Epithelial cell of proximal tubule (primary cell): ENCODE data around the gene BPIFA3. TPM values are rescaled to one million over a fixed set of nuclear protein-coding genes. Genes with fewer than 3 reads are reported as not detected.

Source experiments
- DNase-seq: peaks from one replicate; pipeline ENCODE4 v3.0.0-alpha.2; 2011; ENCODE audit warnings: low read depth
- H3K4me3 ChIP-seq: 2 replicates; pipeline ENCODE4 v1.5.1; 2011; ENCODE audit warnings: low read depth, mild to moderate bottlenecking, low read length
- total RNA-seq: library from RNA; depleted of rRNA; stranded (reverse); fragments of >200 nt; gene quantifications from 2 replicates; pipeline ENCODE4 v1.2.3, GENCODE V29; 2015
- TF ChIP-seq, protein P1 (sequence below): conservative IDR thresholded peaks from 2 replicates; pipeline ENCODE4 v1.5.1; 2012; ENCODE audit warnings: low read depth, mild to moderate bottlenecking, low read length

Gene BPIFA3
- total RNA-seq, 1 donor from 2014 or later, result not detected

DNA sequence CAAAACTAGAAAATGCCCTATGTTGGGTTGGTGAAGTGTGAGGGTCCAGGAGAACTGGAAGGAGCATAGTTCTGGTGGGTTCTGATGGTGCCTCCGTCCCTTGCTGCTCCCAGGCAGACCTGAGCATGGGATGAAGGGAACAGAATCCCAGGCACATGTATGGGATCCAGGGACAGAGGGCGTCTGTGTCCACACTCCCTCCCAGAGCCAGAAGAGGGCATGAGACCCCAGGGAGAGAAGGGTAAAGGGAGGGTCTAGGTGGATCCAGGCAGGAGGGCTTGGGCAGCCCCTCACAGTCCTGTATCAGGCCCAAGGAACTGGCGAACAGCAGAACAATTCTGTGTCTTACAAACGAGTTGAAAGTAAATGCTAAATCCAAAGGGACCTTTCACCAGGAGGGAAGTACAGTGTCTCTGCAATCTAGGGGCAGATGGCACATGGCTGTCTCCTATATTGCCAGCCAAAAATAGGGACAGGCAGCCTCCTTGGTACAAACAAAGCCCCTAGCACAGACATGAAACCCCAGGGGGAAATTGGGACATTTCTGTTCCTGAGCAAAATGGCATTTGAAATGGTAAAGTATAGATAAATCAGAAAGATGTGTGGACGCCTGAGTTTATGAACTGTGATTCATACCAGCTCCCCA is 16.1 kb downstream of the BPIFA3 start:
- DNase-seq, result no peak
- H3K4me3 ChIP-seq, result no peak overlapping the region
- TF ChIP-seq, protein P1, sequence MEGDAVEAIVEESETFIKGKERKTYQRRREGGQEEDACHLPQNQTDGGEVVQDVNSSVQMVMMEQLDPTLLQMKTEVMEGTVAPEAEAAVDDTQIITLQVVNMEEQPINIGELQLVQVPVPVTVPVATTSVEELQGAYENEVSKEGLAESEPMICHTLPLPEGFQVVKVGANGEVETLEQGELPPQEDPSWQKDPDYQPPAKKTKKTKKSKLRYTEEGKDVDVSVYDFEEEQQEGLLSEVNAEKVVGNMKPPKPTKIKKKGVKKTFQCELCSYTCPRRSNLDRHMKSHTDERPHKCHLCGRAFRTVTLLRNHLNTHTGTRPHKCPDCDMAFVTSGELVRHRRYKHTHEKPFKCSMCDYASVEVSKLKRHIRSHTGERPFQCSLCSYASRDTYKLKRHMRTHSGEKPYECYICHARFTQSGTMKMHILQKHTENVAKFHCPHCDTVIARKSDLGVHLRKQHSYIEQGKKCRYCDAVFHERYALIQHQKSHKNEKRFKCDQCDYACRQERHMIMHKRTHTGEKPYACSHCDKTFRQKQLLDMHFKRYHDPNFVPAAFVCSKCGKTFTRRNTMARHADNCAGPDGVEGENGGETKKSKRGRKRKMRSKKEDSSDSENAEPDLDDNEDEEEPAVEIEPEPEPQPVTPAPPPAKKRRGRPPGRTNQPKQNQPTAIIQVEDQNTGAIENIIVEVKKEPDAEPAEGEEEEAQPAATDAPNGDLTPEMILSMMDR, result no peak

DNA sequence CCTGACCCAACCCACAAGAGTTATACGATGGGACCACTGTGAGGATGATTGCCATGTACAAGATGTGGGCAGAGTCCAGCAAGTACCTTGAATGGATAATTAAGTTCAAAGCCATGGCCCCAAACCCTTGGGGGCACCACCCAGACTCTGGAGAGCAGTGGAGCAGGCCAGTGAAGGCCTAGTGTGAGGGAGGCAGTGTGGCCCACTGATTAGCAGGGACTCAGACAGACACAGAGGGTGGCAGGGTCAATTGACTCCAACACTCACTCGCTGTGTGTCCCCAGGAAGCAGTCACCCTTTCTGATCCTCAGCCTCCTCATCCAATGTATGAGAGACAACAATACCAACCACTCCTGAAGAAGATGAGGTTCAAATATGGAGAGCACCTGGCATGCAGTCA is 16.9 kb downstream of the BPIFA3 start:
- DNase-seq, result no peak
- TF ChIP-seq, protein P1, result no peak
- H3K4me3 ChIP-seq, result no peak overlapping the region

DNA sequence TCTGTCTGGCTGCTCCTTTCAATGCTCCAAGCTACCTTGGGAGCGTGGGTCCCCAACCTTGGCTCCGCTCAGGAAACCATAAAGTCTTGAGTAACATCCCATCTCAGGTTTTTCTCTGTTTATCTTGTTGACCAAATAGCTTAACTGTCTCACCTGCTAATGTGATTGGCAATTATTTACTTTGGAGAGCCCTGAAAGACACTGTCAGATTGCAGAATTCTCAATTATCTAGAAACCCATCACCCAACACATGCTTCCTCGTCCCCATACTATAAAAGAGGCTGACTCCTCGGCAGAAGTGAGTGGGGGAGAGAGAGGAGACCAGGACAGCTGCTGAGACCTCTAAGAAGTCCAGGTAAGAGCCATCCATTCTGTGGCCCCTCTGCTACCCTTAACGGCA is 18.5 kb downstream of the BPIFA3 start, which contains the start of gene BPIFA1:
TSS of gene BPIFA1 (plus strand) at position 301 of the 400 bp plus-strand sequence. CDS start 1,716 bp downstream, outside the sequence.
- DNase-seq, result no peak
- TF ChIP-seq, protein P1, result no peak
- no peak within 1 kb of the TSS for H3K4me3 ChIP-seq

DNA sequence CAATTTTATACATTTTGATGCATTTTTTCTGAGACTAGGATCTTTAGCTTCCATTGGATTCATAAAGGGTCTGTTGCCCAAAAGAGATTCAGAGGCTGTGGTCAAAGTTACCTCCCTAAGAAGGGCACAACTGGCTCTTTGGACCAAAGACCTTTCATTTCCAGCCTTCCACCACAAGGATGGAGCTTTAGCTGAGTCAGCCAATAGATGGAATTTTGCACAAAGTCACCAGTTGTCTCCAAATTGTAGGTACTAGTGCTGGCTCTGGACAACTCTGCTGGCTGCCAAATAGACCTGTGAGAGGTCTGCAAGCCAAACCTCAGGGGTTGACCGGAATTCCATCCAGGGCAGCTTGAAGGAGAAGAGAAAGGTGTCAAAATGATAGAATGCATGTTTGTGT is 19.2 kb downstream of the BPIFA3 start:
- no peak for DNase-seq
- TF ChIP-seq, protein P1, result no peak
- H3K4me3 ChIP-seq, result no peak overlapping the region

DNA sequence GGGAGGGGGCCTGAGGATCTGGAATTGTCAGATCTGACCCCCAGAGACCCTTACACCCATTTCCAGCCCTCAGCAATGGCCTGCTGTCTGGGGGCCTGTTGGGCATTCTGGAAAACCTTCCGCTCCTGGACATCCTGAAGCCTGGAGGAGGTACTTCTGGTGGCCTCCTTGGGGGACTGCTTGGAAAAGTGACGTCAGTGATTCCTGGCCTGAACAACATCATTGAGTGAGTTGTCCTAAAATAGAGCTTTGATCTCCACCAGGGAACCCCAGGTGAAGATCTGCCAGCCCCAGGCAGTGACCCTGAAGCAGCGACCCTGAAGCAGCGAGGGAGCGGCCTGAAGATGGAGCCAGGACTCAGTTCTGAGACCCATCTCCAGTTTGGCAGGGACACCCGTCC is 20.8 kb downstream of the BPIFA3 start:
- TF ChIP-seq, protein P1, result no peak
- no peak overlapping the region for H3K4me3 ChIP-seq
- DNase-seq, result no peak

DNA sequence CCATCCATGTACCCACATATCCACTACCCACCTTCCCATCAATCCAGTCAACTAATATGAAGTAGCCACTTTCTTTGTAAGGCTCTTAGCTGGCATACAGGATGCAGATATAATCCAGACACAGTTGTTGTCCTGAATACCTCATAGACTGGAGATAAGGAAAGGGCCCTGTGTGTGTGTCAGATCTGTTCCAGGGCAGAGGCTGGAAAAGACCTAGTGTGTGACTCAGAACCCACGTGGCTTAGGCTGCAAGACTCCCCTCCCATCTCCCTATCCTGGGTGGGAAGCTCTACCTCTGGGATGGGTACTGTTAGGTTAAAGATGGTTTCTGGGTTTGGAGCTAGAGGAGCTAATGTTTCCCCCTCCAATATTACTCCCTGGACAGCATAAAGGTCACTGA is 22.3 kb downstream of the BPIFA3 start:
- TF ChIP-seq, protein P1, result no peak
- H3K4me3 ChIP-seq, result no peak overlapping the region

More for the DNA sequence above, 22.3 kb downstream of the BPIFA3 start:
- DNase-seq, result no peak
